CD4-positive, alpha-beta T cell (primary cell): ENCODE data around the gene PAX2. TPM values are rescaled to one million over a fixed set of nuclear protein-coding genes. Genes with fewer than 3 reads are reported as not detected.

Source experiments
- ATAC-seq: fragments of 200-7000 bp; cut with Tn5 transposase; one replicate; pipeline ENCODE4 v1.10.0; 2022; ENCODE audit warnings: mild to moderate bottlenecking; ENCODE audit not compliant: poor library complexity
- CTCF ChIA-PET: fragments of 350-600 bp; sonication (Branson Sonifier 250); formaldehyde crosslinking; loops from one replicate; lab custom pipeline; 2021; ENCODE audit warnings: antibody characterized with exemption, inconsistent platforms; lab: Charles Lee
- POLR2A ChIA-PET: fragments of 350-600 bp; sonication (Branson Sonifier 250); formaldehyde crosslinking; loops from one replicate; lab custom pipeline; 2021; ENCODE audit warnings: antibody characterized with exemption, inconsistent platforms; lab: Charles Lee
- DNase-seq, 14 experiments: peaks; one replicate each; pipeline ENCODE4 v3.0.0-alpha.2; 2013 to 2020; ENCODE audit warnings: mixed read lengths in 2 of 14
- H3K27ac ChIP-seq, 2 donors: one replicate each; pipeline versions ENCODE4 v1.5.1 to v1.7.0; 2013; ENCODE audit warnings: low read length in 2 of 2, low read depth in 1 of 2, mild to moderate bottlenecking in 1 of 2
- H3K27me3 ChIP-seq, 2 experiments: 1 replicate in 1 of 2; 2 replicates in 1 of 2; pipeline versions ENCODE4 v1.6.1 to v1.7.0; 2013; ENCODE audit warnings: low read length in 2 of 2, control low read depth in 1 of 2, mild to moderate bottlenecking in 1 of 2, moderate library complexity in 1 of 2; ENCODE audit not compliant: insufficient read depth in 2 of 2, control insufficient read depth in 1 of 2
- H3K36me3 ChIP-seq: one replicate; pipeline ENCODE4 v1.6.1; 2013; ENCODE audit warnings: low read length, control low read depth; ENCODE audit not compliant: insufficient read depth
- H3K4me1 ChIP-seq: one replicate; pipeline ENCODE4 v1.6.1; 2013; ENCODE audit warnings: low read length, control low read depth; ENCODE audit not compliant: insufficient read depth
- H3K4me3 ChIP-seq: one replicate; pipeline ENCODE4 v1.5.1; 2013; ENCODE audit warnings: mild to moderate bottlenecking, low read length, moderate library complexity
- H3K9me3 ChIP-seq, 2 experiments: 1 replicate in 1 of 2; 2 replicates in 1 of 2; pipeline versions ENCODE4 v1.6.1 to v1.7.0; 2013; ENCODE audit warnings: low read length in 2 of 2, mild to moderate bottlenecking in 2 of 2, control low read depth in 1 of 2, moderate library complexity in 1 of 2; ENCODE audit not compliant: control insufficient read depth in 1 of 2, insufficient read depth in 1 of 2
- H3K27ac Mint-ChIP-seq: one replicate; pipeline ENCODE4 v1.8.0; 2020; ENCODE audit warnings: mixed read lengths
- H3K27me3 Mint-ChIP-seq: one replicate; pipeline ENCODE4 v1.8.0; 2021; ENCODE audit warnings: mixed read lengths
- H3K36me3 Mint-ChIP-seq: one replicate; pipeline ENCODE4 v1.8.0; 2021; ENCODE audit warnings: low read depth, mixed read lengths
- H3K4me1 Mint-ChIP-seq: one replicate; pipeline ENCODE4 v1.8.0; 2021; ENCODE audit warnings: low read depth, mixed read lengths
- H3K4me3 Mint-ChIP-seq: one replicate; pipeline ENCODE4 v1.8.0; 2020; ENCODE audit warnings: mild to moderate bottlenecking, mixed read lengths
- H3K9me3 Mint-ChIP-seq: one replicate; pipeline ENCODE4 v1.8.0; 2020; ENCODE audit warnings: mixed read lengths
- CTCF ChIP-seq: fragments of 200-600 bp; IDR thresholded peaks from one replicate; pipeline ENCODE4 v1.8.0; 2022; ENCODE audit warnings: antibody characterized with exemption, mild to moderate bottlenecking
- intact Hi-C, 2 experiments: fragments of 100-400 bp; cut with DNase I in 1 of 2; cut with micrococcal nuclease in 1 of 2; formaldehyde crosslinking; loops; one replicate each; pipeline versions ENCODE4 v1.15.1 to v1.9.0; 2023 to 2025; cut with DNase I, micrococcal nuclease
- total RNA-seq, 174 experiments: library from RNA in 2 of 174; stranded (reverse) in 2 of 174; gene quantifications; one replicate each; pipeline ENCODE4 v1.2.3 and lab custom pipeline; 2021 to 2026

The PAX2 gene
- total RNA-seq, 2 experiments from 2014 or later, result not detected

GRCh38 chr10:100713859-100714565, 31.4 kb upstream of the PAX2 start:
- H3K4me1 Mint-ChIP-seq, result peaks cover 17% of the 10 kb centered on the region
- peaks cover 88% of the 10 kb centered on the region for H3K27me3 Mint-ChIP-seq
- no peak for DNase-seq
- CTCF ChIA-PET, result no interaction called here
- H3K9me3 Mint-ChIP-seq, result no peaks in the 10 kb centered on the region
- Histone ChIP-seq H3K27ac (no peak overlapping the region), H3K27me3 (peaks cover 67 to 97% of the 10 kb centered on the region in 2 experiments), H3K36me3 (no peaks in the 10 kb centered on the region), H3K9me3 (peaks cover 0 to 3% of the 10 kb centered on the region in 2 experiments), H3K4me1 (peaks cover 12% of the 10 kb centered on the region), H3K4me3 (no peak overlapping the region)
- no peak overlapping the region for H3K4me3 Mint-ChIP-seq
- POLR2A ChIA-PET, result no interaction called here
- H3K36me3 Mint-ChIP-seq, result no peaks in the 10 kb centered on the region
- intact Hi-C loops, result no loop called here
- ATAC-seq, result no peak
- TF ChIP-seq CTCF, result no peak
- H3K27ac Mint-ChIP-seq, result no peak overlapping the region

- POLR2A ChIA-PET, result no interaction called here
- no peak overlapping the region for H3K4me3 ChIP-seq
- Mint-ChIP-seq H3K27me3 (peaks cover 88% of the 10 kb centered on the region), H3K36me3 (no peaks in the 10 kb centered on the region), H3K4me3 (no peak overlapping the region), H3K27ac (no peak overlapping the region), H3K4me1 (peaks cover 17% of the 10 kb centered on the region), H3K9me3 (no peaks in the 10 kb centered on the region)
- intact Hi-C loops, result no loop called here
- no peaks in the 10 kb centered on the region for H3K36me3 ChIP-seq
- DNase-seq (no peak), ATAC-seq (no peak)
- CTCF ChIA-PET, result no interaction called here
- H3K27ac ChIP-seq, result no peak overlapping the region
- H3K9me3 ChIP-seq, result peaks cover 0 to 3% of the 10 kb centered on the region in 2 experiments
- peaks cover 12% of the 10 kb centered on the region for H3K4me1 ChIP-seq
- H3K27me3 ChIP-seq, result peaks cover 63 to 94% of the 10 kb centered on the region in 2 experiments
- no peak for TF ChIP-seq CTCF
These were observed 30.8 kb upstream of the PAX2 start for GRCh38 chr10:100714566-100714950.

GRCh38 chr10:100715101-100715444, 30.3 kb upstream of the PAX2 start:
- DNase-seq (no peak), ATAC-seq (no peak)
- Histone ChIP-seq H3K36me3 (no peaks in the 10 kb centered on the region), H3K4me3 (no peak overlapping the region), H3K4me1 (peaks cover 12% of the 10 kb centered on the region), H3K27me3 (peaks cover 63 to 92% of the 10 kb centered on the region in 2 experiments), H3K9me3 (peaks cover 0 to 3% of the 10 kb centered on the region in 2 experiments), H3K27ac (no peak overlapping the region)
- intact Hi-C loops, result no loop called here
- Mint-ChIP-seq H3K4me1 (peaks cover 17% of the 10 kb centered on the region), H3K9me3 (no peaks in the 10 kb centered on the region), H3K4me3 (no peak overlapping the region), H3K36me3 (no peaks in the 10 kb centered on the region), H3K27ac (no peak overlapping the region), H3K27me3 (peaks cover 91% of the 10 kb centered on the region)
- POLR2A ChIA-PET, result no interaction called here
- TF ChIP-seq CTCF, result no peak
- CTCF ChIA-PET, result no interaction called here
